Measurements from ENCODE around the gene PTN.
"Not testable (repeated sequence)": the region's sequence is repeated elsewhere in the genome, so short reads cannot be mapped to it uniquely, and the experiment has no call there.

PTN gene

GRCh38 chr7:137265480-137265879, 78.1 kb downstream of the PTN start:
- not testable (repeated sequence) for DNase-seq; H3K4me3 Mint-ChIP-seq; H3K27ac Mint-ChIP-seq; H3K9me3 Mint-ChIP-seq; H3K4me1 Mint-ChIP-seq (ENCODE audit: low read depth); H3K36me3 Mint-ChIP-seq (ENCODE audit: low read depth); H3K27me3 Mint-ChIP-seq

GRCh38 chr7:137262599-137262998, 80.9 kb downstream of the PTN start:
- H3K4me1 Mint-ChIP-seq (ENCODE audit: low read depth) = no peaks in the 10 kb centered on the region
- H3K4me3 Mint-ChIP-seq = no peak overlapping the region
- H3K9me3 Mint-ChIP-seq = no peaks in the 10 kb centered on the region
- no peaks in the 10 kb centered on the region for H3K36me3 Mint-ChIP-seq (ENCODE audit: low read depth)
- no peaks in the 10 kb centered on the region for H3K27me3 Mint-ChIP-seq
- no peak overlapping the region for H3K27ac Mint-ChIP-seq
- DNase-seq = no peak

GRCh38 chr7:137258552-137258951, 85.0 kb downstream of the PTN start:
- no peak for DNase-seq
- Mint-ChIP-seq H3K4me3 (no peak overlapping the region), H3K27me3 (no peaks in the 10 kb centered on the region), H3K27ac (no peak overlapping the region), H3K36me3 (ENCODE audit: low read depth) (no peaks in the 10 kb centered on the region), H3K9me3 (no peaks in the 10 kb centered on the region), H3K4me1 (ENCODE audit: low read depth) (no peaks in the 10 kb centered on the region)

GRCh38 chr7:137254766-137255165, 88.8 kb downstream of the PTN start:
- Mint-ChIP-seq H3K27ac (no peak overlapping the region), H3K4me1 (ENCODE audit: low read depth) (no peaks in the 10 kb centered on the region), H3K27me3 (no peaks in the 10 kb centered on the region), H3K9me3 (no peaks in the 10 kb centered on the region), H3K4me3 (no peak overlapping the region), H3K36me3 (ENCODE audit: low read depth) (no peaks in the 10 kb centered on the region)
- no peak for DNase-seq

GRCh38 chr7:137245890-137246289, 97.6 kb downstream of the PTN start:
- no peak for DNase-seq
- no peaks in the 10 kb centered on the region for H3K36me3 Mint-ChIP-seq (ENCODE audit: low read depth)
- H3K9me3 Mint-ChIP-seq = peaks cover 6% of the 10 kb centered on the region
- no peak overlapping the region for H3K27ac Mint-ChIP-seq
- no peaks in the 10 kb centered on the region for H3K4me1 Mint-ChIP-seq (ENCODE audit: low read depth)
- no peaks in the 10 kb centered on the region for H3K27me3 Mint-ChIP-seq
- no peak overlapping the region for H3K4me3 Mint-ChIP-seq

GRCh38 chr7:137245186-137245585, 98.3 kb downstream of the PTN start:
- Mint-ChIP-seq H3K36me3 (ENCODE audit: low read depth) (no peaks in the 10 kb centered on the region), H3K4me1 (ENCODE audit: low read depth) (no peaks in the 10 kb centered on the region), H3K9me3 (peaks cover 8% of the 10 kb centered on the region), H3K27ac (no peak overlapping the region), H3K4me3 (no peak overlapping the region), H3K27me3 (no peaks in the 10 kb centered on the region)
- no peak for DNase-seq

- Mint-ChIP-seq H3K9me3 (peaks cover 8% of the 10 kb centered on the region), H3K4me1 (ENCODE audit: low read depth) (no peaks in the 10 kb centered on the region), H3K36me3 (ENCODE audit: low read depth) (no peaks in the 10 kb centered on the region), H3K27ac (no peak overlapping the region), H3K4me3 (no peak overlapping the region), H3K27me3 (no peaks in the 10 kb centered on the region)
- no peak for DNase-seq
These were observed 99.8 kb downstream of the PTN start for GRCh38 chr7:137243741-137244140.

DNA sequence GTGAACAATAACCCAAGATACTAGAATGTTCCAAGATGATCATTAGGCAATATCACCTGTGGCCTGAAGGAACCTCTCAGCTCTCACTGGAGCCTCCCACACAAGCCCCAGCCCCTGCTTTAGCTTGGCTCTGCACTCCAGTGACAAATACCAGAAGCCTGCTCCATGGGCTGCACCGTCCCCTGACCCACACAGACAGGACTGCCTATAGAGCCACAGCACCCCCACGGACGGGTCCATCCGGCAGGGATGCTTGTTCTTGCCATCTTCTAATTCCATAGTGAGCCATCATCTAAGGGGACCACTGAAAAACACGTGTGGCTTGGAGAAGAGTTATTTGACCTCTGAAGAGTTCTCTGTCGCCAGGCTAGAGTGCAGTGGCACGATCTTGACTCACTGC, 100.9 kb downstream of the PTN start:
- Mint-ChIP-seq H3K27me3 (no peaks in the 10 kb centered on the region), H3K27ac (no peak overlapping the region), H3K36me3 (ENCODE audit: low read depth) (no peaks in the 10 kb centered on the region), H3K4me1 (ENCODE audit: low read depth) (no peaks in the 10 kb centered on the region), H3K9me3 (peaks cover 8% of the 10 kb centered on the region), H3K4me3 (no peak overlapping the region)
- DNase-seq = no peak

DNA sequence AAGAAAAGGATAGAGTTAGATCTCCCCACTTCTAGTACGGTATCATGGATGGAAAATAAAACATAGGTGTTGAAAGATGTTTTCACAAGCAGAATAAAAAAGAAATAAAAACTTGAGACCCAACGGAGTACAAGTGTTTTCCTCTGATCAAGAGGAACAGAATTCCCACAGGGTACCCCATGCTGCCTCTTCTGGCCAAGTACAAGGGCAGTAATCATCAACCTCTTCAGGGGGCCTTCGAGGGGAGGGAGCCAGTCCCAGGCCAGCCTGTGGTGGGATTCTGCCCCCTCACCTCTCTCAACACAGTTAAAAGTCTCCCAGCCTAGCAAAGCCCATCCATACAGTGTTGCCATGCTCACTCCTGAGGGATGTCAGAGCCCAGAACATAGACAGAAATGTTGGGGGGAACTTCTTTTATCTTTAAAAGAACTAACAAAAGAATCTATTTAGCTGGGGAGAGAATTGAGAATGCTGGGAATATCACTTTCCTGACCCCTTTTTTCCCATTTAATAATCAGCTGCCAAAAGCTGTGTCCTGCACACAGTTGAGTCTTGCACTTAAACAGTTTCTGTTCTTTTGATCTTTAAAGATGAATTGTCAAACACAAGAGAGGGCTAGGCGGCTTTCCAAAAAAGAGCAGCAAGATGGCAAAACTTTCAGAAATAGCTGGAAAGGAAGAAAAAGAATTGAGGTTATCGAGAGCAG, 101.7 kb downstream of the PTN start:
- H3K9me3 Mint-ChIP-seq = peaks cover 8% of the 10 kb centered on the region
- no peak overlapping the region for H3K27ac Mint-ChIP-seq
- no peaks in the 10 kb centered on the region for H3K4me1 Mint-ChIP-seq (ENCODE audit: low read depth)
- no peaks in the 10 kb centered on the region for H3K27me3 Mint-ChIP-seq
- no peaks in the 10 kb centered on the region for H3K36me3 Mint-ChIP-seq (ENCODE audit: low read depth)
- no peak overlapping the region for H3K4me3 Mint-ChIP-seq
- DNase-seq = no peak

GRCh38 chr7:137239186-137239585, 104.3 kb downstream of the PTN start:
- H3K4me3 Mint-ChIP-seq; H3K27ac Mint-ChIP-seq; H3K36me3 Mint-ChIP-seq (ENCODE audit: low read depth); H3K27me3 Mint-ChIP-seq; H3K4me1 Mint-ChIP-seq (ENCODE audit: low read depth); H3K9me3 Mint-ChIP-seq; DNase-seq: not testable (repeated sequence)

- H3K4me3 Mint-ChIP-seq = no peak overlapping the region
- no peak overlapping the region for H3K27ac Mint-ChIP-seq
- no peaks in the 10 kb centered on the region for H3K27me3 Mint-ChIP-seq
- no peaks in the 10 kb centered on the region for H3K4me1 Mint-ChIP-seq (ENCODE audit: low read depth)
- H3K36me3 Mint-ChIP-seq (ENCODE audit: low read depth) = no peaks in the 10 kb centered on the region
- H3K9me3 Mint-ChIP-seq = peaks cover 7% of the 10 kb centered on the region
- DNase-seq = no peak
These were observed 108.1 kb downstream of the PTN start for GRCh38 chr7:137235434-137235833.

DNA sequence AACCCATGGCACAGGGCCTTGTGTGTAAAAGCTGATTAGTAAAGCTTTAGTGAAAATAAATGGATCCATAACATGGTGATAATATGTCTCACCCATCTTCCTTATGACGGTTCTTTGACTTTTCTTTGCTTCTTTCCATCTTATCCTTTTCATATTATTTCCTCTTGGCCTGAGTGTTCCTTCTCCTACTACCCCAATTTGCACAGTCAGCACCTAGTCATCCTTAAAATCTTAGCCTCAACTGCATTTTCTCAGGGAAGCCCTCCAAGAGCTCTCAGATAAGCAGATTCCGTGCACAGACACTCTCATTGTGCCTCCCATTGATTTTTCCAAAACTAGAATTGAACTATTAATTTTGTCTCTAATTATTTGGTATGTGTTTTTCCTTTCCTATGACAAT, 112.4 kb downstream of the PTN start:
- no peaks in the 10 kb centered on the region for H3K36me3 Mint-ChIP-seq (ENCODE audit: low read depth)

DNA sequence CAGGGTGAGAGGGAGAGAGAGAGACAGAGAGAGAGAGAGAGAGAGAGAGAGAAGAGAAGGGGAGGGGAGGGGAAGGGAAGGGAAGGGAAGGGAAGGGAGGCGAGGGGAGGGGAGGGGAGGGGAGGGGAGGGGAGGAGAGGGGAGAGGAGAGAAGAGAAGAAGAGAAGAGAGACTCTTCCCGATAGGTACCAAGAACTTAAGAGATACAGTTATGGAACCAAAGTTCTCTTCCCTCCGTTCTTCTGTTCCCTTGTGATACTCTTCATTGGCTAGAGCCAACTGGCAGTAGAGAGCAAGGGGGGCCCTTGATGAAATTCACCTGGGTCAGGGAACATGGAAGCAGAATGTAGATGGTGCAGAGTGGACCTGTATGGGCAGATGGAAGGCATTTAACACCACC, 122.1 kb downstream of the PTN start:
- DNase-seq = no peak
- Mint-ChIP-seq H3K9me3 (peaks cover 8% of the 10 kb centered on the region), H3K4me3 (no peak overlapping the region), H3K36me3 (ENCODE audit: low read depth) (no peaks in the 10 kb centered on the region), H3K4me1 (ENCODE audit: low read depth) (no peaks in the 10 kb centered on the region), H3K27ac (no peak overlapping the region), H3K27me3 (no peaks in the 10 kb centered on the region)

More for the DNA sequence above, 112.4 kb downstream of the PTN start:
- H3K4me3 Mint-ChIP-seq = no peak overlapping the region
- H3K27ac Mint-ChIP-seq = no peak overlapping the region
- H3K9me3 Mint-ChIP-seq = peaks cover 10% of the 10 kb centered on the region
- DNase-seq = no peak
- no peaks in the 10 kb centered on the region for H3K27me3 Mint-ChIP-seq
- no peaks in the 10 kb centered on the region for H3K4me1 Mint-ChIP-seq (ENCODE audit: low read depth)

GRCh38 chr7:137213744-137214143, 129.8 kb downstream of the PTN start:
- H3K27ac Mint-ChIP-seq = no peak overlapping the region
- H3K9me3 Mint-ChIP-seq = peaks cover 12% of the 10 kb centered on the region
- H3K4me3 Mint-ChIP-seq = no peak overlapping the region

DNA sequence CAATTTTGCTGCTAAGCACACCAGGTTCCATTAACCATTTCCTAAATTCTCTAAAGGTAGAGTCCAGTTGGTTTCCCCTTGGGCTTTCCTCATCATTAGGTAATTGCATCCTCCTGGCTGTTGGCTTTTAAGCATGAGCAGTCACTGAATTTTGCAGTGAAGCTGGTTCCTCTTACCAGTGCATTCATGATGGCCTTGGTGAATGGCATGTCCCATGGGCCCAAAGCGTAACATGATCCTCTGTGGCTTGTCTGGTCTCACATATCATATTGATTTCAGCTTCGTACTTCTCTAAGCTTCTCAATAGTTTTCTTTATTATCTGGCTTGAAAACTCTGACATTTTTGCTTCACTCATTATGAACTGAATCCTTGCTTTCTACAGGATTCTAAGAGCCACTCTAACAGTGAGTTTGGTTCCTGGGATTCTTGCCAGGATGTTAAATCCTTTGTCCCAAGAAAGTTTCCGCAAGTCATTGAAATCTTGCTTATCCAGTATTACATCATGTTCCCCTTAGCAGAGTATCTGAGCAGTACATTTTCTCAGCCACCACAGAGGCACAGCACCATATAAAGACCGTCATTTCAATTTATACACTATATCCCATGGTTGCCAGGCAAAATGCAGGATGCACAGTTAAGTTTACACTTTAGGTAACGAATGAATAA, 134.2 kb downstream of the PTN start:
- Mint-ChIP-seq H3K36me3 (ENCODE audit: low read depth) (no peaks in the 10 kb centered on the region), H3K4me1 (ENCODE audit: low read depth) (no peaks in the 10 kb centered on the region), H3K9me3 (peaks cover 13% of the 10 kb centered on the region), H3K27me3 (no peaks in the 10 kb centered on the region), H3K27ac (no peak overlapping the region), H3K4me3 (no peak overlapping the region)
- no peak for DNase-seq

More at GRCh38 chr7:137213744-137214143, 129.8 kb downstream of the PTN start:
- H3K4me1 Mint-ChIP-seq (ENCODE audit: low read depth) = no peaks in the 10 kb centered on the region
- no peak for DNase-seq
- no peaks in the 10 kb centered on the region for H3K36me3 Mint-ChIP-seq (ENCODE audit: low read depth)
- no peaks in the 10 kb centered on the region for H3K27me3 Mint-ChIP-seq
